Measurements from ENCODE around the gene EHMT1.
"Not testable (repeated sequence)": the region's sequence is repeated elsewhere in the genome, so short reads cannot be mapped to it uniquely, and the experiment has no call there.

The EHMT1 gene

DNA sequence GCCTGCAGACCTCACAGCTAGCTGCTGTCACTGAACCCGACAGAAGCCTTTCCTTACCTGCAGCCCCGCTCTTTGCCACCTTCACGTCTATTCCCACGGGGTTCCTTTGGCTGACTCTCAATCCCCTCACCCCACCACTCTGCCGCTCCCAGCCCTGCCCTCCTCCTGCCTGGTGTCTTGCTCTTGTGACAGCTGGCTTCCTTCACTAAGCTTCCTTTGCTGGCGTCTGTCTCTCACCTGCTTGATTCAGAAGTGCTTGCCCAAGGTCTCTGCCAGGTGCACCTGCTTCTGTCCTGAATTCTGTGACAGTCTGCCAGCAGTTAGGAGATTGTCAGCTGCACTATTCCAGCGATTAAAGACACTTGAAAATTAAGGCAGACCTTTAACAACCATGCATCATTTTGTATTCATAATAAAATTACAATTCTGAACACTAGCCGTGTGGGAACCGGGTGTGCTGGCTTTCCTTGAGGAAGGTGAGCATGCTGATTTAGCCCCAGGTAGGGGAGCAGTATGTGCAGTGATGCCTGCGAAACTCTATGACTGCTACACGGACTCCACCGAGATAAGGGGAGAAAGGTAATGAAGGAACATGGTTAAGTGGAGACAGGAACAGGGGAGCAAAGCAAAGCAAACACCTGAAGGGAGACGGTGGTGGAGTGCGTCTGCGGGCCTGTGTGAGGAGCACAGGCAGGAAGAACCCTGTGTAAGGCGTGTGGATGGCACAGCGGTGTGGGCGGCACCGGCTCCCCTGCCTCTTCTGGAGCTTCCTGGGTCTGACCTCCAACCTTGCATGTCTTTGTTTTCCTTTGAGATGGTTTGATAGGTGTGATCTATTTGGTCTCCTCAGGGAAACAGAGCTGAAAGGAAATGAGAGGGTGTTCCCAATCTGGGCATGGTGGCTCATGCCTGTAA, 178.7 kb downstream of the EHMT1 start:
- no peak for DNase-seq

- DNase-seq, result no peak
These were observed 179.3 kb downstream of the EHMT1 start for GRCh38 chr9:137798142-137798541.

GRCh38 chr9:137798901-137799629, 180.3 kb downstream of the EHMT1 start:
- no peak for DNase-seq

- no peak for DNase-seq
These were observed 180.8 kb downstream of the EHMT1 start for GRCh38 chr9:137799630-137799983.

DNA sequence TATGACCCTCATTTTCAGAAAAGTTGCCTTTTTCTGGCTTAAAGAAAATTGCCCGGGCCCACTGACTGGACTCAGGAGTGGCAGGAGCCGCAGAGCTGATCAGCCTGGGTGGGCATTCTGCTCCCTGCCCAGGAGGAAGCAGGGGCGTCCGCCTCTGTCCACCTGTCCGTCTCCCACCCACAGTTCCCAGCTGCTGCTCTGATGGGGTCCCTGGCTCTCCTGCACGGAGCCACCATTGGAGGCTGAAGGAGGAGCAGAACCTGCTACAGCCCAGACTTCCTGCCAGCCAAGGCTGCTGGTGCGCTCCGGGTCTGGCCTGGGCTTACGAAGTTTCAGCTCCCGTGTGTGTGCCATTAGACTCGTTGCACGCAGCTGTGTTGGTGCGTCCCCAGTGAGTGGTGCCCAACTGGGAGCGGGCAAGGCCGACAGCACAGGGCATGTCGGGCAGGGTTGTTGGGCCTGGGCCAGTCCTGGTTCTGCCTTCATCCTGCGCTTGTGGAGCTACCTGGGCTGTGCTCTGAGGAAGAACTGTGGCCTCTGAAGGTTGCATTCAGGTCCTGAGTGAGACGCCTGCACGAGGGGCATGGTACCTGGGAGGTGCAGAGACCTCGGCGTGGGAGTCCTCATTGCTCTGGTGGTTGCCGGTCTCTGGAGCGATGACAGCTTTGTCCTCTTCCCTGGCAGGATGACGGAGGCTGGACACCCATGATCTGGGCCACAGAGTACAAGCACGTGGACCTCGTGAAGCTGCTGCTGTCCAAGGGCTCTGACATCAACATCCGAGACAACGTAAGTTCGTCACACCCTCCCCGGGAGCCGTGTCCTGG, 181.6 kb downstream of the EHMT1 start:
- DNase-seq, result no peak

- DNase-seq, result no peak
These were observed 182.2 kb downstream of the EHMT1 start for GRCh38 chr9:137801023-137801319.

DNA sequence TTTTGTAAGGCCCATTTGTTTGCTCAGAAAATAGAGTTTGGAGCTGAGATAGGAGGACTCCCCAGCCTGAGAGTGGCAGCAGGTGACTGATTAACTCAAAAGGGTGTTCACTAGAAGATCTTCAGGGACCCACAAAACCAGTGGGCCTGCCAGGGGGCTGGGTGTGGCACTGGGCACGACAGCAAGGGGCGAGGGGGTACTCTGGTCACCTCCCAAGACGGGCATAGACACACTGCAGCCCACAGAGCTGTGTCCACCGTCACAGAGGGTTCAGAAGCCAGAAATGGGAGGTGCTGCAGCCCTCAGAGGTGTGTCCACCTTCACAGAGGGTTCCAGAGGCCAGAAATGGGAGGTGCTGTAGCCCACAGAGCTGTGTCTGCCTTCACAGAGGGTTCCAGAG, 183.2 kb downstream of the EHMT1 start:
- no peak for DNase-seq

DNA sequence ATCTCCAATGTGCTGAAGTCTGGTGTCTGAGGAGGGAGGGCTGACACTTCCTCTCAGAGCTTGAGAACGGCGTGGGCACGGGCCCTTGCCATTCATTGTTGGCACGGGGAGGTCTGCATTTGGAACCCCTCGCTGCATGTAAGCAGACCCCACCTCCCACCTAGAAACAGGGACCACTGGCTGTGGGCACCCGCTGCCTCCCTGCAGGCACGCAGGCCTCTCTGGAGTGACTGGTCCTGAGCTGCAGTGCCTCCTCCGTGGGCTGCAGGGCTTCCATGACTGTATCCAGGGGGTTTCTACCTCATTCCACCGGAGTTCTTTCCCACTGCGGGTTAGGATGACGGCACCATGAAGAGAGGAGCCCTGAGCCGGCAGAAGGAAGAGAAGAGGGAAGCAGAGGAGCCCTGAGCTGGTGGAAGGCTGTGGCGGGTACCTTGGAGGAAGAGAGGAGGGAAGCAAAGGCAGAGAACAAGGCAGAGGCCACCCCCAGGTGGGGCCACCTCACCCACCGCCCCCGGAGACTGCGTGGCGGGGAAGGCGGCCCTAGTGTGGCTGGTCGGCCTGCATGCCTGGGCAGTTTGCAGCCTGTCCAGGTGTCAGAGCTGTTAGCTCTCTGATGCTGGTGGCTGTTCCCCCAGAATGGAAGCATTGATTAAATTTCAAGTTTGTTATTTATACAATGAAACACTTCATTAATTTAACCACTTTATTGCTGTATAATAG, 183.9 kb downstream of the EHMT1 start:
- DNase-seq, result no peak

DNA sequence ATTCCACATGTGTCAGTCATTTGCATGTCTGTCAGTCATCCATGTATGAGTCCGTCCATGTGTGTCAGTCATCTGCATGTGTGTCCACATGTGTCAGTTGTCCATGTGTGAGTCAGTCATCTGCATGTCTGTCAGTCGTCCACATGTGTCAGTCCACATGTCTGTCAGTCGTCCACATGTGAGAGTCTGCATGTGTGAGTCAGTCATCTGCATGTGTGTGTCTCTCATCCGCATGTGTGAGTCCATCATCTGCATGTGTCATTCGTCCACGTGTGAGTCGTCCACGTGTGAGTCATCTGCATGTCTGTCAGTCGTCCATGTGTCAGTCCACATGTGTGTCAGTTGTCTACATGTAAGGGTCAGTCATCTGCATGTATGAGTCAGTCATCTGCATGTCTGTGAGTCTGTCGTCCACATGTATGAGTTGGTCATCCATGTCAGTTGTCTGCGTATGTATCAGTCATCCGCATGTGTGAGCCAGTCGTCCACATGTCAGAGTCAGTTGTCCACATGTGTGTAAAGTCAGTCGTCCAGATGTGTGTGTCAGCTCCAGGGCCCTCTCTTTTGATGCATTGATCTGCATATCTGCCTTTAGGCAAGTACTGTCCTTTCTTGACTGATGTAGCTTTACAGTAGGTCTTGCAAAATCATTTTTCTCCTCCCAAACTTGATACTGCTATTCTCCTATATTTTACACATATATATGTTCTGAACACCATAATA, 186.3 kb downstream of the EHMT1 start:
- no peak for DNase-seq

GRCh38 chr9:137807721-137808703, 189.2 kb downstream of the EHMT1 start:
- DNase-seq, result no peak

DNA sequence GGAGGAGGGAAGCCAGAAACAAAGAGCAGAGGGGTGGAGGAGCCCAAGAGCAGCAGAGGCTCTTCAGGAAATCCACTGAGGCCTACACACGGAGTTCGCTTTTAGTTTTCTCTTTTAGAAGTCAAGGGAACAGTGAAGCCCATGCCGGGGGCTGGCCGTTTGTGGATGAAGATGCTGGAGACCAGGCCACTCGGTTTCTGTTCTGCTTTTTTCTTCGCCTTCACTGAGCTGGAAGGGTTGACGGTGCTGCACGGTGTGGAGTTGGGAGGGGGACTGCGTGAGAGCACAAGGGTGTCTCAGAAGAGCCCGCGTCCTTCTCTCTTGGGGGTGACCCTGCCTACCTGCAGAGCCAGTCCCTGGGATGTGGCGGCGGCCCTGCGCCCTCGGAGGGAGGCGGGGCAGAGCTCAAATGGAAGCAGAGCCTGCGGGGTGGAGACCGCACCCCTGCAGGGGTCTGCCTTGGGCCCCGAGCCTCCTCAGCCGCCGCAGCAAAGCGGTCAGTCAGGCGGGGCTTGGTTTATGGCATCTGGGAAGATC, 190.3 kb downstream of the EHMT1 start:
- no peak for DNase-seq

DNA sequence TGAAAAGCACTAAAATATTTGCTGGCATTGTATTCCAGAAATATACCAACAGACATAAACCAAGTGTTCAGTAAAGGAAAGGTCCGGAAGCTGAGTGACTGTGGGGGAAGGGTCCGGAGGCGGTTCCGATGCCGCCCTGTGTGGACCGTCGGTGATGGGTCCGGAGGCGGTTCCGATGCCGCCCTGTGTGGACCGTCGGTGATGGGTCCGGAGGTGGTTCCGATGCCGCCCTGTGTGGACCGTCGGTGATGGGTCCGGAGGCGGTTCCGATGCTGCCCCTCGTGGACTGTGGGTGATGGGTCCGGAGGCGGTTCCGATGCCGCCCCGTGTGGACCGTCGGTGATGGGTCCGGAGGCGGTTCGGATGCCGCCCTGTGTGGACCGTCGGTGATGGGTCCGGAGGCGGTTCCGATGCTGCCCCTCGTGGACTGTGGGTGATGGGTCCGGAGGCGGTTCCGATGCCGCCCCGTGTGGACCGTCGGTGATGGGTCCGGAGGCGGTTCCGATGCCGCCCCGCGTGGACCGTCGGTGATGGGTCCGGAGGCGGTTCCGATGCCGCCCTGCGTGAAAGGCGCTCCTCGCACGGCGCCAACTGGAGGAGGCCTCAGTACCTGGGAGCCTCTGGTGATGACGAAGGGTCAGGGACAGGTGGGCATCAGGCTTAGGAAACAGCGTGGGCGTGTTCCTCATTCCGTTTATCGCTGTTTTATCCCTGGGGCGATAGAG, 191.1 kb downstream of the EHMT1 start:
- DNase-seq, result not testable (repeated sequence)

GRCh38 chr9:137811283-137811870, 192.6 kb downstream of the EHMT1 start:
- DNase-seq, result no peak

DNA sequence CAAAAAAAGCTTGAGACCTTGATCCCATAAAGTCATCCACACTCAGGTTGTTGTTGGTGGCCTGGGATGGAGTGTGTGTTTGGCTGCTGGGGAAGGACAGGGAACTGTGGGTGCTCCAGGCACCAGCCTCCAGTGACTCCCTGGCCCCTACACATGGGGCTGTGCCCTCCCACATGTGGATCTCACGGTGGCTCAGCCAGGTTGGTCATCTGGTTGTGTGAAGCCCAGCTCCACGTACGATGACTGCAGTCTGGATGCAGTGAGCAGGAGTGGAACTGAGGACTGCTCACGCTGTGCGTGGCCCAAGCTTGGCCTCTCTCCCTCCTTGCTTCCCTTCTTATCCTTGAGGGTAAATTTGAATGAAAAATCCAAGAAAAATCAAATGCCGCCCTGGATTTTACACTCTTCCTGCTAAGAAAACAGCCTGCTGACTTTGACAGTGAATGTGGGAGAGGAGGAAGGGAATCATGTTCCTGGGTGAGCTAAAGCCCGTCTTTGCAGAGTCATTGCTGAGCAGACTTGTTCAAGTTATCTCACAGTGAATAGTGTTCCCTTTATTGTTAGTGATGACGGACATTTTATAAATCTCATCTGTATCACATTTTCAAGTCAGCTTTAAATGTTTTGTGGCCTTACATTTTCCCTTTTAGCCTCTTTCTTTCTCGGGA, 193.7 kb downstream of the EHMT1 start:
- DNase-seq, result no peak

GRCh38 chr9:137813167-137813566, 194.4 kb downstream of the EHMT1 start:
- no peak for DNase-seq

- no peak for DNase-seq
These were observed 195.0 kb downstream of the EHMT1 start for GRCh38 chr9:137813651-137814415.

GRCh38 chr9:137814436-137814835, 195.6 kb downstream of the EHMT1 start:
- no peak for DNase-seq

GRCh38 chr9:137814841-137815240, 196.0 kb downstream of the EHMT1 start:
- no peak for DNase-seq
